ENCODE measurements around the gene CENPP. TPM values are rescaled to one million over a fixed set of nuclear protein-coding genes. Genes with fewer than 3 reads are reported as not detected.

CENPP gene
- total RNA-seq, 1 experiment from 2014 or later = 7.2 TPM

- peaks cover 38% of the 10 kb centered on the region for H3K36me3 Mint-ChIP-seq (ENCODE audit: insufficient read depth, unreplicated experiment)
- TF ChIP-seq CTCF (IDR thresholded peaks at IDR 0.05; ENCODE audit: unreplicated experiment) = no peak
- peak overlapping the region; percentile 62 for H3K27ac Mint-ChIP-seq (ENCODE audit: unreplicated experiment)
- BruUV-seq (replicated peaks) = no TSS peak
- H3K27me3 Mint-ChIP-seq (ENCODE audit: unreplicated experiment) = no peaks in the 10 kb centered on the region
- intact Hi-C loops (cut with micrococcal nuclease; ENCODE audit: unreplicated experiment) = no loop called here
- H3K9me3 Mint-ChIP-seq (ENCODE audit: low read depth, unreplicated experiment) = no peaks in the 10 kb centered on the region
- CTCF ChIA-PET = no interaction called here
- DNase-seq = peak; percentile 14
- H3K4me3 Mint-ChIP-seq (ENCODE audit: low read depth, unreplicated experiment) = peak overlapping the region; percentile 79
- peaks cover 24% of the 10 kb centered on the region for H3K4me1 Mint-ChIP-seq (ENCODE audit: low read depth, unreplicated experiment)
These were observed 343.8 kb downstream of the CENPP start for GRCh38 chr9:92669527-92669889.

Small RNAs within 50 kb of the gene (microRNA-seq; reads per million reads assigned to microRNA genes)
- gene MIR3651 (2.8 reads per million), gene MIR4670 (not detected)

Other genes starting within 250 kb of the CENPP start
- 72.7 and 77.0 TPM in 2 replicates for gene SPTLC1, start 210.5 kb upstream of the CENPP start, total RNA-seq (2022)
- 130 TPM in 2 replicates for gene IARS1, start 32.3 kb upstream of the CENPP start, total RNA-seq (2022)
- 37.1 and 42.9 TPM in 2 replicates for gene NOL8, start 603 bp upstream of the CENPP start, total RNA-seq (2022)
- gene OGN, start 78.6 kb downstream of the CENPP start, total RNA-seq (2022) = not detected in 2 replicates
- gene OMD, start 98.5 kb downstream of the CENPP start, total RNA-seq (2022) = 0.14 TPM in 1 of 2 replicates, not detected in the other
- not detected in 2 replicates for gene ASPN, start 156.6 kb downstream of the CENPP start, total RNA-seq (2022)
- not detected in 2 replicates for gene ECM2, start 210.0 kb downstream of the CENPP start, total RNA-seq (2022)